22Rv1 (cell line): ENCODE results near the gene ZNF423.

ENCODE experiments used
- CTCF ChIP-seq: fragments of 450-650 bp; IDR thresholded peaks from 2 replicates; pipeline ENCODE4 v1.5.1; 2017; ENCODE audit warnings: mild to moderate bottlenecking
- ZFX ChIP-seq: fragments of 450-650 bp; IDR thresholded peaks from 2 replicates; pipeline ENCODE4 v1.6.1; 2017; ENCODE audit warnings: antibody characterized with exemption, borderline replicate concordance

GRCh38 chr16:49652456-49653172 is 203.3 kb downstream of the ZNF423 start:
- TF ChIP-seq CTCF (no peak), ZFX (no peak)
